Islet of Langerhans (tissue), 1 donor: ENCODE measurements around the gene LYRM4.

ENCODE experiments used
- FAIRE-seq: peaks from one replicate; lab custom pipeline; 2011; peaks lifted over from hg19 to GRCh38; lab: Jason Lieb, UNC

LYRM4 gene

DNA sequence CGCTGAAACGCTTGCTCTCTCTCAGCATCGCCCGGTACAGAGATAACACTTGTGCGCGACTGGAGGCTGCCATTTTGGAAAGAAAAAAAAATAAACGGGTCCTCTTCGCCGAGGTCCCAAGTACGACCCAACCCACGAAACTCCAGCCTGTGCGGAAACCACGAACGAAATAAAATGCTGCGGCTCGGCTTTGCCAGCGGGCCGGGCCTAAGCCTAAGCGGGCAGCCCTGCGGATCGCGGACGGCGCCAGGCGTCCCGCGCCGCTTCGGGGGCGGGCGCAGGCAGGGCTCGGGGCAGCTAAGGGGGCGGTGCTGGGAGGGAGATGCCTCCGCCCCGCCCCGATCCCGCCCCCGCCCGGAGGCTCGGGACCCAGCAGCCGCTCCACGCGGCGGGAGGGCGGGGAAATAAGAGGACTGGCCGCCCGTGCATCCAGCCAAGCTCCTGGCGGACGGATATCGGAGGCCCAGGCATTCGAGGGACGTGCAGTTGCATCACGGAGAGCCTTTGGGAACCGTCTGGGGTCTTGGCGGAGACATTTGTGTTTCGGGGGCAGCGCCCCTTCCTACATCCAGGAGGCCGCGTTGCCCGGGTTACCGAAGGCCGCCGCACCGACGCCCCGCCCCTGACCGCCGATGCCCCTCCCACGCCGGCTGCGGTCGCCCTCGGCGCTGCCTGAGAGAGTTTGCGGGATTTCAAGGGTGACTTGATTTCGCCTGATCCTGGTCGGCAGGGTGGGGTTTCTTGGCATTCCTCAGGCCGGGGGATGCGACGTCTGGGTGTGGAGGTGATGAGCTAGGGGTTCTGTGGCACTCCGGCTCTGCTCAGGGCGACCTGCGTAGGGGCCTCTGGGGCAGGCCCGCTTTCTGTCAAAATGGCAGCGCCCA, at the start of gene LYRM4, which contains the start of gene FARS2:
TSS of gene LYRM4 (minus strand) at position 290 of the 884 bp plus-strand sequence. CDS start at position 73, 217 bp downstream.
TSS of gene FARS2 (plus strand) at position 853 of the 884 bp plus-strand sequence.
- no peak for FAIRE-seq

- FAIRE-seq, result no peak
Observed at GRCh38 chr6:5308066-5308465, 47.3 kb upstream of the LYRM4 start.

DNA sequence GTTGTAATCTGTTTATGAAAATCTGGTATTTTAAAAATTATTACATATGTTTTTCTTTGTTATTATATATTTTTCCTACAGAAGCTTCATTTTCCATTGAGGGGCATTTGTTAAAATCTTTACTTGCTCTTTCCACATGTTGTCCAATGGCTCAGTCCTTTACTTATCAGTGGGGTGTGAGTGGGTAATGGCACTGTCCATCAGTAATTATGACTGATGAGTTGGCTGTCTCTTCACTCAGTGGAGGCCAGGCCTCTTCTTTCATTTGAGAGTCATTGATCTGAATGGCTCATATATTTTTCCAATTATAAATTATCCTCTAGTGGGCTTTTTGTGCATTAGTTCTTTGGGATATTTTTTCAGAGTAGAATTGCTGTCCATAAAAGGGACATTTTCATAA, 46.3 kb upstream of the LYRM4 start:
- FAIRE-seq, result no peak

- FAIRE-seq, result no peak
Observed at GRCh38 chr6:5305968-5306626, 45.3 kb upstream of the LYRM4 start.

GRCh38 chr6:5303682-5304081, 42.9 kb upstream of the LYRM4 start:
- FAIRE-seq, result no peak

DNA sequence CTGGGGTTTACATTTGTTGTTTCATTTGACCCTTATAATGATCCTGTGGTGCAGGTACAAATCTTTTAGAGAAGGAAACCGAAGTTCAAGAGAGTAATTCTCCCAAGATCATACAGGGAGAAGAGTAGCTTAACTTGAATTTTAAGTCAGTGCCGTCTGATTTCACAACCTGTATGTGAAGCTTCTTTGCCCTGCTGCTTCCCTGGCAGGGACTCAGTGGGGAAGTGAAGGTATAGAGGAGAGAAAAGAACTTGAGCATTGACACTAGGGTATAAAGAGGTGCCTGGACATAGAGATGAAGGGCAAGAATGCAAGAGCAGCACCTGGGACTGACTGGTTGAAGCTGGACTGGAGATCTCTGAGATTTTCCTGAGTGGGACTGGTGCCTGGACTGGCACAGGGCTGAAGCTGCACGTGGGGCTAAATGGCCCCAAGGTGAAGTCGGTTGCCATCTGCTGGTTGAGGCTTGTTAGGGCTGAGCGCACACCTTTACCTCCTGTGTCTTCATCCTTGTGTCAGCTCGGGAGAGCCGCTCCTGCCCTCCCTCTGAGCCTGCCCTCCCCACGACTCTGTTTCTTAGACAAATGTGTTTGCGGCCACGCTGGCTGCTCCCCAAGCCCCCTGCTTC, 42.4 kb upstream of the LYRM4 start:
- FAIRE-seq, result no peak

GRCh38 chr6:5302220-5302946, 41.6 kb upstream of the LYRM4 start:
- no peak for FAIRE-seq

DNA sequence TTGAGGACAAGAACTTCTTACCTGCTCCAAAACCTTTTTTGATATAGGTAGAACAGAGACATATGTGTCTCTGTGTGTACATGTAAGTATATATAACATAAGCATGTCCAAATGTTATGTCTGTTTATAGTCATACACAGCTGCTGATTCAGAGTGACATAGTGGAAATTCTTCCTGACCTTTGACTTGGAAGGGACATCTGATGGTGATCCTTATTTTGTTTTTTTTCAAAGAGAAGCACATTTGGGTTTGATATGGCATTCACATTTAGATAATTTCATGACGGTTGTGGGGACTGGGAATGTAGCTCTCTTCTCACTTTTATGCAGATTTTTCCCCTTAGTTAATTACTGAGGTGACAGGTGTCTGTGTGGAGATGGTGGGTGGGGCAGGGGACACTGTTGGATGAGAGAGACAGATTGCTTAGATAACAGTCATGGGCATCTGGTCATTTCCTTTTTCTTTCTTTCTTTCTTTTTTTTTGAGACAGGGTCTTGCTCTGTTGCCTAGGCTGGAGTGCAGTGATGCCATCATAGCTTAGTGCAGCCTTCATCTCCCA, 39.5 kb upstream of the LYRM4 start:
- no peak for FAIRE-seq

DNA sequence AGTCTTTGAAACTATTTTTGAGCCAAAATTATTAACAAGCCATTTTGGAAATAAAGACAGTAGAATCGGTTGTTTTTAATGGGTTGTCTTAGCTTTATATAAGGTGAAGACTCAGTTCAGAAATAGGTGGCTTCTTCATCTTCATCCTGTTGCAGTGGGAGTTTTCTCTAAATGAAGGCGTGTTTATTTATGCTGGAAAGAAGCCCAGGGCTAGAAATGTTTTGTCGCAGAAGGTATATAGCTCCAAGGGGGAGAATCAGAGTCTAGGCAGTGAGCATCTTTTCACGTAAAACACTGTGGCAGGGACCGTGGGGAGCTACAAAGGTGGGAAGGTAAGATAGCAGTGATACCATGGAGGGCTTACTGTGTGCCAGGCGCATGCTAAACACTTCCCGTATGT, 34.9 kb upstream of the LYRM4 start:
- no peak for FAIRE-seq

DNA sequence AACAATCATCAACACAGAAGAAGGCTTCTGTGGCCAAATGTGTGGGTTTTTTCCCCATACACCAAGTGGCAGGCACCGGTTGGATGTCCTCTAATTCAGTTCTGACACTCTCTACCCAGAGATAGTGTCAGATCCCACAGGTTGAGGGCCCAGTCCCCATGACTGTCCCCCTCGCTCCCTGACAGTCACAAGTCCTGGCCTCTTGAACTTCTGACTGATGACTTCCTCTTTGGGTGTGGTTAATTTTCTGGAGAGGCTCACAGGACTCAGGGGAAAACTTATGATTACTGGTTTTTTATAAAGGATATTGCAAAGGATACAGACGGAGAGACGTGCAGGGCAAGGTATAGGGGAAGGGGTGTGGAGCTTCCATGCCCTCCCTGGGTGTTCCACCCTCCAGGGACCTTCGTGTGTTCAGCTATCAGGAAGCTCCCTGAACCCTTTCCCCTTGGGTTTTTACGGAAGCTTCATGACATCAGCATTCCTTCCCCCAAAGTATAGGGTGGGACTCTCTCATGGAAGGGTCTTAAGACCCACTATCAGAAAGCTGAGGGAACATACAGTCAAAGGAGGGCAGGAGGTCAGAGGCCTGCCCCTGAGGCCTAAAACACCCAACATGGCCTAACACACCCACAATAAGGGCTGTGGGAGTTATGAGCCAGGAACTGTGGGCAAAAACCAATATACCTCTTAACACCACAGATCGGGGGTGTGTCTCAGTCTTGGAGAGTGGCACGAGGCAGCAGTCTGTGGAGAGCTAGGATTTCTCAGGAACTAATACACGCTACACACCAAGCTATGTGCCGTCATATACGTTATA, 33.9 kb upstream of the LYRM4 start:
- FAIRE-seq, result no peak

GRCh38 chr6:5293692-5294091, 32.9 kb upstream of the LYRM4 start:
- no peak for FAIRE-seq

- no peak for FAIRE-seq
Observed at GRCh38 chr6:5292154-5292553, 31.4 kb upstream of the LYRM4 start.

DNA sequence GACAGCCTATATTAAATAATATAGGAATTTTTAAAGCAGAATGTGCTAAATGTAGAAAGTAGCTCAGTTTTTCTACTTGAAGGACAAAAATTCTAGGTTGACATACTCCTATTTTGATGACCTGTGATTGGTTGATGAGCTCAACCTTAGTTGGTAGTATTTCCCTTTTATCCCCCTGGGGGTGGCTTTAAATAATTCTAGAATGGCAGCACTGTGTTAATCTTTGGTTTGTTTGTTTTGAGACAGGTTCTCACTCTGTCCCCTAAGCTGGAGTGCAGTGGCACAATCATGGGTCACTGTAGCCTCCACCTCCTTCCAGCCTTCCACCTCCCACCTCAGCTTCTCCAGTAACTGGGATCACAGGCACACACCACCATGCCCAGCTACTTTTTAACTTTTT, 29.8 kb upstream of the LYRM4 start:
- no peak for FAIRE-seq

DNA sequence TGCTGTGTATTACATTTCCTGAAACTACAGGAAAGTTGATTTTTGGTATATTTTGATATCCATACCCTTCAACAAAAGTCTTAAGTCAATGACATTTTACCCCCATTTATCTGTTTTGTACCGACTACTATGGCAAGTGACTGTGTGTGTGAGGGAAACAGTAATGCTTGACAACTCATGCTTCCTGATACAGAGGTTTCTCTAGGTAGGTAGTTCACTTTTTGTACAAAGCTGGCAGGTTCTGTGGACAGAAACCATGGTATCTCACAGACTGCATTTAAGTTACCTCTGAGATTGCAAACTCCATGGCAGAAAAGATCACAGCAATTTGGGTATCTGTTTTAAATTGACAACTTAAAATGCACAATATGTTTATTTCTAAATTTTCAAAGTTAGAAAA, 29.3 kb upstream of the LYRM4 start:
- FAIRE-seq, result no peak

- no peak for FAIRE-seq
Observed at GRCh38 chr6:5287966-5288297, 27.2 kb upstream of the LYRM4 start.

DNA sequence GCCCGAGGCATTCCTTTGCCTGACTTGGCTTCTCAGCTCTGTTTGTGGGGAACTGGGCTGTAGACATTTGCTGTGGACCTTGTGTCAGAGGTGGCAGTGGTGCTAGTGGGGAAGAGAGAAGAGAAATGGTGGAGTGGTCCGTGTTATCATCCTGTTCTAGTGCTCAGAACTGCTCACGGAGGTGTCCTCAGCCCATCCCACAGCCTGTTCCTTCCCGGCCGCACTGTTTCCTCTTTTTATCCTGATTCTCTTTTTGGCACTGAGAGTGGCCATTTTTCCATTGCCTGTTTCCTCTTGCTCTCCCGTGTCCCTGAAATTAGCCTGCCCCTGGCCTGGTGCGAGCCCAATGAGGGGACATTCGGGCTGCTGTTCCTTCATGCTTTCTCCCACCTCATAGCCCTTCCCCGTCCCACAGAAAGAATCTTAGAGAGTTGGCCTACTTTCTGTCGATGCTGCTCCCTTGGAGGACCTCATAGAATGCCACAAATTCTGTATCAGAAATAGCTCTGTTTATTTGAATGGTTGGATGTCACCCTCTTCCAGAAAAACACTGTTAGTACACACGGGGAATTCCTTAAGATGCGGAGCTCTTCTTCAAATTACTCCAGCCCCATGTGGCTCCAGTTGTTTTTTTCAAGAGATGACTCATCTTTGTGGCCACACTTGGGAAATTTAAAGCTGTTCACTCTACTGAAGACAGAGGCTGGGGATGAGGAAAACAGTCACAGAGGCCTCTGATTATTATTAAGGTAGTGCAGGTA, 26.6 kb upstream of the LYRM4 start:
- FAIRE-seq, result no peak

- FAIRE-seq, result no peak
Observed at GRCh38 chr6:5286780-5287179, 26.0 kb upstream of the LYRM4 start.

GRCh38 chr6:5285526-5285925, 24.8 kb upstream of the LYRM4 start:
- no peak for FAIRE-seq

- no peak for FAIRE-seq
Observed at GRCh38 chr6:5285081-5285480, 24.3 kb upstream of the LYRM4 start.

DNA sequence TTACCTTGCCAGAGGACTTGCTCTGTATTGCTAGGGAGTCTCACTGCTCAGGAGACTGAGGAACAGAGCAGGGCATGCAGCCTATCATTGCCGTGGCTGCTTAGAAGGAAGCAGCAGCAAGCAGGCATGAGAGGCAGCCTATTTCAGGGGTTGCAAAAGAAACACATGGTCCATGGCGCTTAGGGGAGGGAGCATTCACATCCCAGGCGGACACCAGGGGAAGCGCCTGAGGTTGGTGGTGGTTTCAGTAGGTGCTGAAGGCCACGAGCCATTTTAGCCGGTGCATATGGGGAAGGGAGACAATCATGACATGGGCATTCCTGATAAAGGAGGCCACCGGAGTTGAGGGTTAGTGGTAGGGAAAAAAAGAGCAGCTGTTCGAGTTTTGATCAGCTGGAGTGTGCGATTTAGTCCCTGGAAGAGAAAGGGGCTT, 21.5 kb upstream of the LYRM4 start:
- FAIRE-seq, result no peak

DNA sequence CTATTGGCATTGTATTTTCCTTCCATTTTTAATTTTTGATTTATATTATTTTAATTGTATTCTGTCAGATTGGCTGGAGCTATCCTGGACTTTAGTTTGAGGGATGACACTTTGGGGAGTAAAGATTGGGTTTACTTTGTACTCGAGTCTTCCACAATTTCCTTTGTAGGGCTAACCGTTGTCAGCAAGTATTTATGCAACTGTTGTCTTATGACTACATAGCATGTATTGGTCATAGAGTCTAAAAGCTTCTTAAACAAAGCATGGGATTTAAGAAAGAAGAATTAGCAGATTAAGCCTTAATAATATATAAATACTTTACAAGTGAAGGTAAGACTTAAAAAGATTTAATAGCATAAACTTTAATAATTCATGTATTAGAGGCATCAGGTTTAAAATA, 20.2 kb upstream of the LYRM4 start:
- no peak for FAIRE-seq
